HCT116 (cell line): ENCODE data around the gene ACACA. TPM values are rescaled to one million over a fixed set of nuclear protein-coding genes. Genes with fewer than 3 reads are reported as not detected.
A peak's percentile ranks its signal among the peaks of the same experiment; 100 is the strongest.

ENCODE experiments used
- ATAC-seq: fragments of 200-7000 bp; cut with Tn5 transposase; 2 replicates; pipeline ENCODE4 v1.9.1; 2020; ENCODE audit warnings: mild to moderate bottlenecking, moderate library complexity
- BruUV-seq: library from RNA; stranded (reverse); fragments of 400-500 nt; replicated peaks from 2 replicates; lab custom pipeline; 2021; lab: Mats Ljungman, UMichigan
- CTCF ChIA-PET: fragments of 300-600 bp; sonication (Branson Sonifier 250); formaldehyde crosslinking; loops from one replicate; lab custom pipeline; 2021; ENCODE audit warnings: antibody characterized with exemption; lab: Charles Lee
- POLR2A ChIA-PET: fragments of 300-600, 350-600 bp; sonication (Branson Sonifier 250); formaldehyde crosslinking; loops from one replicate; lab custom pipeline; 2021; ENCODE audit warnings: antibody characterized with exemption; lab: Charles Lee
- RAD21 ChIA-PET, 2 experiments: fragments of 300-600 bp; sonication (Branson Sonifier 250); formaldehyde crosslinking; loops; one replicate each; lab custom pipeline; 2023; ENCODE audit warnings: low total read pairs in 2 of 2; ENCODE audit not compliant: uncharacterized antibody in 2 of 2, unreplicated experiment in 2 of 2, low non-redundant PET in 1 of 2; lab: Charles Lee
- DNase-seq: peaks from one replicate; pipeline ENCODE4 v3.0.0-alpha.2; 2010; ENCODE audit warnings: low read depth, low spot score
- H2AFZ ChIP-seq: fragments of 200-600 bp; shearing (Covaris generic), sonication (generic); 2 replicates; pipeline ENCODE4 v1.6.1; 2017; ENCODE audit warnings: low read depth, mixed run types, mixed read lengths, antibody characterized with exemption, low read length; ENCODE audit not compliant: poor library complexity, severe bottlenecking
- H3K27ac ChIP-seq: 2 replicates; pipeline ENCODE4 v1.5.1; 2012; ENCODE audit warnings: low read depth, low read length
- H3K27me3 ChIP-seq: fragments of 200-600 bp; sonication (generic); 2 replicates; pipeline ENCODE4 v1.6.1; 2016; ENCODE audit warnings: mixed run types, low read length, mixed read lengths; ENCODE audit not compliant: insufficient read depth
- H3K36me3 ChIP-seq, 2 experiments: fragments of 200-500 bp in 1 of 2; fragments of 200-600 bp in 1 of 2; sonication (Bioruptor generic) in 1 of 2; sonication (generic) in 1 of 2; 2 replicates each; pipeline versions ENCODE4 v1.5.1 to v1.6.1; 2014 to 2016; ENCODE audit warnings: low read length in 2 of 2, inconsistent platforms in 1 of 2, mixed read lengths in 1 of 2, mixed run types in 1 of 2; ENCODE audit not compliant: insufficient read depth in 2 of 2, control insufficient read depth in 1 of 2
- H3K4me1 ChIP-seq, 2 experiments: fragments of 200-600 bp in 1 of 2; sonication (generic) in 1 of 2; 2 replicates each; pipeline versions ENCODE4 v1.5.1 to v1.6.1; 2012 to 2017; ENCODE audit warnings: low read length in 2 of 2, inconsistent platforms in 1 of 2, mild to moderate bottlenecking in 1 of 2, mixed read lengths in 1 of 2, mixed run types in 1 of 2, moderate library complexity in 1 of 2; ENCODE audit not compliant: insufficient read depth in 2 of 2, control insufficient read depth in 1 of 2
- H3K4me2 ChIP-seq: fragments of 200-600 bp; sonication (generic); 2 replicates; pipeline ENCODE4 v1.6.1; 2017; ENCODE audit warnings: mixed run types, low read length, mixed read lengths
- H3K4me3 ChIP-seq, 2 experiments: fragments of 200-600 bp in 1 of 2; sonication (generic) in 1 of 2; replicated peaks in 1 of 2; 2 replicates each; pipeline ENCODE4 v1.5.1; 2011 to 2016; ENCODE audit warnings: low read length in 2 of 2, control low read depth in 1 of 2, low read depth in 1 of 2, mild to moderate bottlenecking in 1 of 2, mixed read lengths in 1 of 2, mixed run types in 1 of 2
- H3K79me2 ChIP-seq: fragments of 200-600 bp; sonication (generic); 2 replicates; pipeline ENCODE4 v1.6.1; 2017; ENCODE audit warnings: mild to moderate bottlenecking, mixed run types, low read length, moderate library complexity, mixed read lengths; ENCODE audit not compliant: insufficient read depth
- H3K9ac ChIP-seq: fragments of 200-600 bp; sonication (generic); 2 replicates; pipeline ENCODE4 v1.6.1; 2016; ENCODE audit warnings: low read length, mixed read lengths
- H3K9me2 ChIP-seq: fragments of 200-600 bp; sonication (generic), shearing (Covaris generic); 2 replicates; pipeline ENCODE4 v1.6.1; 2017; ENCODE audit warnings: mixed run types, mild to moderate bottlenecking, moderate library complexity; ENCODE audit not compliant: insufficient read depth
- H3K9me3 ChIP-seq, 2 experiments: fragments of 200-500 bp in 1 of 2; fragments of 200-600 bp in 1 of 2; sonication (Bioruptor generic) in 1 of 2; sonication (generic) in 1 of 2; 2 replicates each; pipeline ENCODE4 v1.6.1; 2014 to 2017; ENCODE audit warnings: low read length in 2 of 2, mixed read lengths in 2 of 2, inconsistent platforms in 1 of 2, low read depth in 1 of 2, mild to moderate bottlenecking in 1 of 2, mixed run types in 1 of 2, moderate library complexity in 1 of 2; ENCODE audit not compliant: control insufficient read depth in 1 of 2, insufficient read depth in 1 of 2
- H4K20me1 ChIP-seq: fragments of 200-600 bp; sonication (generic), shearing (Covaris generic); 2 replicates; pipeline ENCODE4 v1.6.1; 2017; ENCODE audit warnings: mixed run types, mild to moderate bottlenecking, moderate library complexity; ENCODE audit not compliant: insufficient read depth
- CBX3 ChIP-seq: IDR thresholded peaks from 2 replicates; pipeline ENCODE4 v1.6.1; 2012; ENCODE audit warnings: low read depth
- CEBPB ChIP-seq: IDR thresholded peaks from 2 replicates; pipeline ENCODE4 v1.6.1; 2012; ENCODE audit warnings: low read depth
- EZH2 ChIP-seq: fragments of 200-600 bp; sonication (generic); IDR thresholded peaks from 2 replicates; pipeline ENCODE4 v1.6.1; 2017; ENCODE audit warnings: antibody characterized with exemption, mixed run types
- FOSL1 ChIP-seq: IDR thresholded peaks from 2 replicates; pipeline ENCODE4 v1.6.1; 2012; ENCODE audit warnings: low read depth
- JUND ChIP-seq: IDR thresholded peaks from 2 replicates; pipeline ENCODE4 v1.6.1; 2012
- POLR2A ChIP-seq: IDR thresholded peaks from 2 replicates; pipeline ENCODE4 v1.7.0; 2011; ENCODE audit warnings: borderline replicate concordance; ENCODE audit not compliant: insufficient read depth, insufficient read length; ENCODE audit errors: extremely low read depth
- RAD21 ChIP-seq: IDR thresholded peaks from 2 replicates; pipeline ENCODE4 v1.6.1; 2012; ENCODE audit warnings: low read depth, mild to moderate bottlenecking
- REST ChIP-seq: IDR thresholded peaks from 2 replicates; pipeline ENCODE4 v1.6.1; 2012; ENCODE audit warnings: low read depth
- SIN3A ChIP-seq: IDR thresholded peaks from 2 replicates; pipeline ENCODE4 v1.6.1; 2012; ENCODE audit warnings: low read depth
- TCF7L2 ChIP-seq: IDR thresholded peaks from 2 replicates; pipeline ENCODE4 v1.7.0; 2011; ENCODE audit warnings: borderline replicate concordance, inconsistent platforms; ENCODE audit not compliant: insufficient read depth, insufficient read length; ENCODE audit errors: extremely low read depth
- YY1 ChIP-seq: IDR thresholded peaks from 2 replicates; pipeline ENCODE4 v1.6.1; 2011; ENCODE audit warnings: low read length, low read depth, moderate library complexity, mild to moderate bottlenecking; ENCODE audit not compliant: insufficient replicate concordance; ENCODE audit errors: extremely low read depth
- ZBTB33 ChIP-seq: IDR thresholded peaks from 2 replicates; pipeline ENCODE4 v1.6.1; 2011; ENCODE audit warnings: mild to moderate bottlenecking, low read length, moderate library complexity; ENCODE audit not compliant: insufficient replicate concordance; ENCODE audit errors: extremely low read depth
- ZFX ChIP-seq: fragments of 450-650 bp; IDR thresholded peaks from 2 replicates; pipeline ENCODE4 v1.6.1; 2017
- ZNF274 ChIP-seq: fragments of 200-500 bp; sonication (Bioruptor generic); IDR thresholded peaks from 2 replicates; pipeline ENCODE4 v1.6.1; 2014; ENCODE audit warnings: mild to moderate bottlenecking, low read depth, low read length, inconsistent platforms
- intact Hi-C: fragments of 100-400 bp; cut with micrococcal nuclease; formaldehyde crosslinking; loops from 2 replicates; pipeline ENCODE4 v1.10.0; 2022
- total RNA-seq: library from RNA; stranded (reverse); gene quantifications from one replicate; pipeline ENCODE4 v1.2.1, GENCODE V29; 2021; ENCODE audit not compliant: unreplicated experiment

The ACACA gene
- total RNA-seq, 1 experiment from 2014 or later: 161 TPM

GRCh38 chr17:37092071-37092470 lies 314.6 kb downstream of the ACACA start:
- TF ChIP-seq RAD21 (no peak), CEBPB (no peak), CBX3 (no peak), EZH2 (no peak), ZBTB33 (no peak)
- Histone ChIP-seq H3K4me2 (no peak overlapping the region), H4K20me1 (no peaks in the 10 kb centered on the region), H3K9ac (no peak overlapping the region), H3K27ac (no peak overlapping the region), H3K79me2 (no peaks in the 10 kb centered on the region), H3K27me3 (no peaks in the 10 kb centered on the region), H2AFZ (no peak overlapping the region), H3K9me3 (no peaks in the 10 kb centered on the region), H3K4me1 (no peaks in the 10 kb centered on the region), H3K36me3 (peaks cover 24 to 34% of the 10 kb centered on the region in 2 experiments; a peak in 3 of 4 replicates), H3K9me2 (no peaks in the 10 kb centered on the region), H3K4me3 (no peak overlapping the region)
- DNase-seq (no peak), ATAC-seq (0 out of 2 replicates have a peak, but pooled peaks have one; percentile 30)
- RAD21 ChIA-PET: no interaction called here
- CTCF ChIA-PET: no interaction called here
- intact Hi-C loops: no loop called here
- POLR2A ChIA-PET: no interaction called here
- BruUV-seq: no TSS peak

- intact Hi-C loops: no loop called here
- DNase-seq: no peak
- ATAC-seq: no peak
- TF ChIP-seq SIN3A (no peak), EZH2 (no peak), REST (no peak), FOSL1 (no peak), TCF7L2 (no peak), YY1 (no peak), POLR2A (no peak), ZFX (no peak), JUND (no peak), CEBPB (no peak), ZNF274 (no peak), ZBTB33 (no peak)
Observed at GRCh38 chr17:37090941-37091340, 315.7 kb downstream of the ACACA start.

More at GRCh38 chr17:37090941-37091340, 315.7 kb downstream of the ACACA start:
- no peak overlapping the region for H3K4me2 ChIP-seq
- no peaks in the 10 kb centered on the region for H3K27me3 ChIP-seq
- H3K9me2 ChIP-seq: no peaks in the 10 kb centered on the region
- peaks cover 19 to 37% of the 10 kb centered on the region in 2 experiments; a peak in 3 of 4 replicates for H3K36me3 ChIP-seq
- no peaks in the 10 kb centered on the region for H3K9me3 ChIP-seq
- no TSS peak for BruUV-seq
- no peak overlapping the region for H3K27ac ChIP-seq
- H3K79me2 ChIP-seq: no peaks in the 10 kb centered on the region
- no peak overlapping the region for H2AFZ ChIP-seq
- H3K4me1 ChIP-seq: no peaks in the 10 kb centered on the region
- CTCF ChIA-PET: no interaction called here
- POLR2A ChIA-PET: no interaction called here
- no peak overlapping the region for H3K4me3 ChIP-seq
- RAD21 ChIA-PET: no interaction called here
- no peak overlapping the region for H3K9ac ChIP-seq
- H4K20me1 ChIP-seq: no peaks in the 10 kb centered on the region
